B cell (primary cell): ENCODE measurements around the gene CERK.

ENCODE experiments used
- CTCF ChIP-seq: fragments of 200-600 bp; IDR thresholded peaks from one replicate; pipeline ENCODE4 v1.8.0; 2022; ENCODE audit warnings: antibody characterized with exemption, mild to moderate bottlenecking
- EZH2 ChIP-seq: IDR thresholded peaks from 2 replicates; pipeline ENCODE4 v1.6.1; 2012; ENCODE audit warnings: borderline replicate concordance, low read depth, mild to moderate bottlenecking, moderate library complexity, low read length; ENCODE audit not compliant: insufficient read depth, poor library complexity, severe bottlenecking

DNA sequence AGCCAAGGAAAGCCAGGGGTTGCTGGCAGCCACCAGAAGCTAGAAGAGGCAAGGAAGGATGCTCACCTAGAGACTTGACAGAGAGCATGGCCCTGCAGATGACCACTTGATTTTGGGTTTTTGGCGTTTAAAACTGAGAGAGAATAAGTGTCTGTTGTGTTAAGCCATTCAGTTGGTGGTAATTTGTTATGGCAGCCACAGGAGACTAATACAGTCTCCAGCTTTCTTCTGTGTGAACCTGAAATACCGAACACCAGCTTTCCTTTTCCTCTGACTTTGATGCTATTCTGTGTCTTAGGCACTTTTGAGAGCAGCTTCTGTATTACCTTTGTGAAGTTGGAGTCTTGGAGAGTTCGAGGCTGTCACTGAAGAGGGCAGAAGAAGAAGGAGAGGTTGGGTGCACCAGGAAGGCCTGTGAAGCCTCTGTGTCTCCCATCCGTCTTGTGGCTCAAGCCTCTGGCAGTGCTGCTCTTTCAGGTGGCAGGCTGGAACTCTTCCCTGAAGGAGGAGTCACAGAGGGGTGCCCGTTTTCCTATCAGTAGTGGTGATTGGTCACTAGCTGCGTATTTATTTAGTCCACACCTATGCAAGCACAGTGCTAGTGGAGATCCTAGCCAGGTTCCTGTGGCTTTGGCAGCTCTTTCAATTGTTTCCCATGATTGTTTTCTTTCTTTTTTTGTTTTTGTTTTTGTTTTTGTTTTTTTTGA, 26.9 kb upstream of the CERK start:
- TF ChIP-seq CTCF (no peak), EZH2 (no peak)
